ENCODE data around the gene TRIM44.
"Not testable (repeated sequence)": the region's sequence is repeated elsewhere in the genome, so short reads cannot be mapped to it uniquely, and the experiment has no call there.

TRIM44 gene

GRCh38 chr11:35633827-35634423, 28.6 kb upstream of the TRIM44 start:
- no peak for DNase-seq

GRCh38 chr11:35635933-35636332, 26.6 kb upstream of the TRIM44 start:
- no peak for DNase-seq

DNA sequence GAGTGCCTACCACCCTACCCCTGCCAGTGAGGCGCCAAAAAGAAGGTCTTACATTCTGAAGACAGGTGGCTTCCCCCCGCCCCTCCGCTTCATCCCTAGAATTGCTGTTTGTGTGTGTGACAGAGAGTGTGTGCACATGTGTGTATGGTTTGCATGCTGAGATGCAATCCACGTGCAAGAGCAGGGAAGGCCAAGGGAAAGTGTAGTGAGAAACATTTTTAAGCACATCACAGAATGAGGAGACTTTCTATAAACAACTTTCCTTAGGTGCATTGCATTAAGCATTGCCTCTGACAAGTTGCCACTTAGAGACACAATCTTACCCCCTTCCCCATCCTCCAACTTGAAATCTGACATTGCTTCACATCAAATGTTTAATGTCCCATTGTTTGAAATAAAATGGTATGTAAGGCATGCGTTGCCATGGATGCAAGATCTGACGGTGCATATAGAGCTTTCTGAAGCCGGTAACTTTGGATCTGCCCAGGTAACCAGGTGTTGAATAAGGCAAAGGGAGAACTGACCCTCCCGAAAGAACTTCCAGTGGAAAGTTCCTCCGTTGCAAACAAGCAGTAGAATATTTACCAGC, 22.9 kb upstream of the TRIM44 start:
- no peak for DNase-seq

- DNase-seq: no peak
Observed at GRCh38 chr11:35641171-35641897, 21.2 kb upstream of the TRIM44 start.

DNA sequence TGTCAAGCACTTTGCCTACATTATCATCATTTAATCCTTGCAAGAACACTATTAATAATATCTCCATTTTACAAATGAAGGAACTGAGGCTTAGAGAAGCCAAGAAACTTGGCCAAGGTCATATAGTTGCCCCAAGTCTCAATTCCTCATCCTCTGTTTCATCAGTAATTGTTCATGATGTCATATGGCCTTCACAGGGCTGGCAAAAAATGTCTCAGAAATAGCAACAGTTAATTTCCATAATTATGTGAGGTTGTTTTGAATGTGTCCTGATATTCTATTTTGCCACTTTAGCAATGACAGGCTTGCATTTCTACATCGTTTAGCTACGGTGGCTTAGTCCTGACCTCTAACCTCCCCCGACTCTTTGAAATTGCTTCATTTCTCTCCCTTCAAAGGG, 20.6 kb upstream of the TRIM44 start:
- DNase-seq: no peak

DNA sequence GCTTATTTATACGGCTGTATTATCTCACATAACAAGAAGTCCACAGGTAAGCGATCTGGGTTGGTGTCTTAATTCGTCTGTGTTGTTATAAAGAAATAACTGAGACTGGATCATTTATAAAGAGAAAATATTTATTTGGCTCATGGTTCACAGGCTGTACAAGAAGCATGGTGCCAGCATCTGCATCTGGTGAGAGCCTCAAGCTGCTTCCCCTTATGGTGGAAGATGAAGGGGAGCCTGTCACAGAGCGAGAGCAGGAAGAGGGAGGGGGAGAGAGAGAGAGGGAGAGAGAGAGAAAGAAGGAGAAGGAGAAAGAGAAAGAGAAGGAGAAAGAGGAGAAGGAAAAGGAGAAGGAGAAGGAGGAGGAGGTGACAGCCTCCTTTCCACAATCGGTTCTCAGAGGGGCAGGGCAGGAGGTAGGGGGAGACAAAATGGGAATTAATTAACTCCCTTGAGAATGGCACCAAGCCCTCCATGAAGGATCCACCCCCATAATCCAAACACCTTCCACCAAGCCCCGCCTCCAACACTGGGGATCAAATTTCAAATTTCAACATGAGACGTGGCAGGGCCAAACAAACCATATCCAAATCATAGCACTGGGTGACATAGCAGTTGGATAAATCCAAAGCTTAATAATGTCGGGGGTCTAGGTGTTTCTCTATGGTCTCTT, 15.0 kb upstream of the TRIM44 start:
- no peak for DNase-seq

GRCh38 chr11:35650006-35650405, 12.6 kb upstream of the TRIM44 start:
- no peak for DNase-seq

DNA sequence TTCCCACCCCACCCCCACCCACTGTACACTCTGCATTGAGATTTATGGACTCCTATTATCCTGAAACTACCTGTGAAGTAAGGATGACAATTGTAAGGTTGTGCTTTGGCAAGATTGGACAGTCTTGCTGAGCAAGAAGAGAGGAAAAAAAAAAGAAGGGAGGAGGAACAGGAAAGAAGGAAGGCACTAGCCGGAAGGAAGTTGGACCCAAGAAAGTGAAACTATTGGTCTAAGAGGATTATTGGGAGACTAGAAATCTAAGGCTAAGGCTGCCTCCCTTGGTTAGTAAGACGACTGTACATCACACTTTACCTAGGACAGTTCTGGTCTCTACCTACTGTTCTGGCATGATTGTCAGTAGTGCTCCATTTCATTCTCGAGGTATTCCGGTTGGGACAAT, 12.1 kb upstream of the TRIM44 start:
- no peak for DNase-seq

- DNase-seq: no peak
Observed at GRCh38 chr11:35651263-35651662, 11.3 kb upstream of the TRIM44 start.

GRCh38 chr11:35652786-35653185, 9.8 kb upstream of the TRIM44 start:
- DNase-seq: not testable (repeated sequence)

GRCh38 chr11:35654711-35655110, 7.9 kb upstream of the TRIM44 start:
- DNase-seq: no peak

DNA sequence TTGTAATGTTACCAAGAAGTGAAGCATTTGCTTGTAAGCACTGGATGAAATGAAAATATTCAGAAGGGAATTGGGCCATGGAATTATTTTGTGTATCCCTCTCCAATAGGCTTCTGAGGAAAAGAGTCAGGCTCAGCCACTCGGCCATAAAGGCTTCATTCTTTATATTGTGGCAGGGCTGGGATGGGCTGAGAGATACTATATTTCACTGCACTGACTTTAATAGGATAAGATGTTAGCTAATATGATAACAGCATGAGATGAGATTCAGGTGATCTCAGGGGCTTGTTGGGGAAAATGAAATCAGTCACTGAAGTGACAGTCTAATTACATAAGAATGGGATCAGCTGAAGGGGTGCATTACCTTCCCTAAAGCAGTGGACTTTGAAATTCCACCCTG, 7.3 kb upstream of the TRIM44 start:
- no peak for DNase-seq

DNA sequence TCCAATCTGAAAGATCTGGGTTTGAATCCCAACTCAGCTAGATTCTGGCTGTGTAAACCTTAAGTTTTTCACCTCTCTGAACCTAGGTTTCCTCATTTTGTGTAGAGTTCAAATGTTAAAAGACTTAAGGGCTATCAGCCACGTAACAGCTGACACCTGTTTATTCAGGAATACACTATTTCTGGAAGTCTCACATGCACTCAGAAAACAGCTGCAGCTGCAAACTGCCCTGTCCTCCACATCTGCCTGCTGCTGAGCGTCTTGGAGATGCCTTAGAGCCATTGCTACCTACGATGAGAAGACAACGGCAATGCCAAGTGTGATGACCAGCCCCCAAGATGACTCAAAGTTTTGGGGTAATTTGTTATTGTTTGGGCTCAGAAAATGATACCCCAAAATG, 6.7 kb upstream of the TRIM44 start:
- no peak for DNase-seq

DNA sequence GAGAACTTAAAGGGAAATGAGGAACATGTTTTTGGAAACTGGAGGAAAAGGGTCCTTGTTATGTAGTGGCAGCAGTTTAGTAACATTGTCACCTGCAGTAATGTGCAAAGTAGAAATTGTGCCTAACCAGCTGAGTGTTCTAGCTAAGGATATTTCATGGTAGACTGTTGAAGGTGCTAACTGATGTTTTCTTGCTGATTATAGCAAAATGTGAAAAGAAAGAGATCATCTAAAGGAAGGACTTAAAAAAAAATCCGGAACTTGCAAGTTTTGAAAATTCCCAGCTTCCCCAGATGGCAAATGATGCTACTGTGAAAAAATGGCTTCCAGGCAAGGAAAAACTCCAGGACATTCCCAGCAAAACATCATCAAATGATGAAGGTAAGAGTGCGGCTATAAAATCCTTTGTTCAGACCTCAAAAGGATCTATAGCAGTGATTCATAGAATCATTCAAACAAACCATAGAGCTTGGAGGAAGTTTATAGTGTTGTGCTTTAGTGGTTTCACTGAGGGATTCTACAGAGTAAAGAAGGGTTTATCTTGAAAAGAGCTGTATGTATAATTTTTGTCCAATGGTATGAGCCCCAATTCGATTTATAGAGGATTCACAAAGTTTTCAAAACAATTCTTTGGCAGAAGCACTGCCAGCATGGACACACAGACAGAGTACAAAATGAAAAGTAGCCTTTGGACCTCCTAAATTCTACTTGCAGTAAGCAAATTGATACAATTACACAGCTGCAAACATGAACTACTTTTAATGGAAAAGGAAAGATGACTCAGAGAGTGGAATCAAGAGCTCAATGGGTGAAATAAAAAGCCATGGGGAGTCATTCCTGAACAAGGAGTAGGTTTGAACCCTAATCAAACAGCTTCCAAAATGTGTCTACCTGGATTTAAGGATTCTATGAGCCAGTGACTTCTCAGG, 4.3 kb upstream of the TRIM44 start:
- no peak for DNase-seq

DNA sequence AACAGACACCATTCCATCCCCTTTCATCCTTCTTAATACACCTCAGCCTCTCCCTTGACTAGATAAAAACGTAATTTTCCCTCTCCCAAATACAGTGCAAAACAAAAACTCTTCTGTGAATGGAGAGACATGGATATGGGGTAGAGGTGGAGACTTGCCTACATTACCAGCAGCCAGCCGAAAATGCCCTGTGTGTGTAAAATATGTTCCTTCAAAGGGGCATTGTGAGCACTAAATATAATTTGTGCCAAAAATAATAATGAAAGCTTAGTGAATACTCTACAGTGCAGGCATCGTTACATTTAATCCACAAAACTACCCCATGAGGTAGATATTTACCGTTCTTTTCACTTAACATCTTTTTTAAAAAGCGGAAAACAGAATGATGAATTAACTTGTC, 1.0 kb upstream of the TRIM44 start:
- no peak for DNase-seq

DNA sequence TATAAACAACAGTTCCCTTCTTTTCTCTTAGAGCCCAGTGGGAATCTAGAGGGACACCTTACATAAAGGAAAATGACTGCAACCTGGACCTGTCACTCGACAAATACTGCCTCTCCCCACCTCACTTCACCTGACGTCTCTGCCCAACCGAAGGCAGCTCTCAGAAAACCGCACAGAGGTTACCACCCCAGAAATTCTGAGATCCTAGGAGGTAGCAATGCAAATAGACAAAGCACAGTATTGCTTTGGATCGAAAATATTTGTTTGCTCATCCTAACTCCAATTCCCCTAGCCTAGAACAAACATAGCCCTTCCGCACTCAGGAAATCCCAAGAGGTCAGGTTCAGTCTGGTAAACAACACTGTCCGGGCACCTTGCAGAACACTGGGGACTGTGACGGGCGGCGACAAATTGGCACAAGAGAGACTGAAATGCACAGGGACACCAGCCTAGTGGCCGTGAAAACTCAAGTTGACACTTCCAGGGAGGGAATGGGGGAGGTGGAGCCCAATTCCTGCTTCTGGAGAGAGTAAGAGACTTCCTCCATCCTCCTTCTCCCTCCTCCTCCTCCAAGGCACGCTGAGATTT, 420 bp upstream of the TRIM44 start:
- DNase-seq: peak; percentile 14

GRCh38 chr11:35663408-35663702, 780 bp downstream of the TRIM44 start:
- DNase-seq: no peak

DNA sequence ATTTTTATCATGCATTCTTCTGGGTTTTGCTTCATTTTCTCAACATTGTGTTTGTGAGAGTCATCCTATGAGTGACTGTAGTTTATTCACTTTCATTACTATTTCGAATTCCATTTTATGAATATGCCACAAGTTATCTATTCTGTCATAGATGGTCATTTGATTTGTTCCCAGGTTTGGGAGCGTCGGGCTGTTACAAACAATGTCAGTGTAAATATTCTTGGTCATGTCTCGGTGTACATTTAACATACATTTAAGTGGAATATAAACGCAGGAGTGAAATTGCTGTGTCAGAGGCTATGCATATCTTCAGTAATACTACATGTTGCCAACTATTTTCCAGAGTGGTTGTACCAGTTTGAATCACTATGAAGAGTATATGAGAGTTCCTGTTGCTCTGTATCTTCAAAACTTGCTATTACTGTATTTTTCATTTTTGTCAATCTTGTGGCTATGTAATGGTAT, 2.4 kb downstream of the TRIM44 start:
- no peak for DNase-seq

GRCh38 chr11:35667257-35667656, 4.7 kb downstream of the TRIM44 start:
- DNase-seq: no peak

DNA sequence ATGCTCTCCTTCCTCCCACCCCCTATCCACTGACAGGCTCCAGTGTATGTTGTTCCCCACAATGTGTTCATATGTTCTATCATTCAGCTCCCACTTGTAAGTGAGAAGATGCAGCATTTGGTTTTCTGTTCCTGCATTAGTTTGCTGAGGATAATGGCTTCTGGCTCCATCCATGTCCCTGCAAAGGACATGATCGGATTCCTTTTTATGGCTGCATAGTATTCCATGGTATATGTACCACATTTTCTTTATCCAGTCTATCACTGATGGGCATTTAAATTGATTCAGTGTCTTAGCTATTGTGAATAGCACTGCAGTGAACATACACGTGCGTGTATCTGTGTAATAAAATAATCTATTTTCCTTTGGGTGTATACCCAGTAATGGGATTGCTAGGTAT, 5.8 kb downstream of the TRIM44 start:
- DNase-seq: not testable (repeated sequence)

GRCh38 chr11:35671396-35672127, 9.0 kb downstream of the TRIM44 start:
- DNase-seq: no peak

- no peak for DNase-seq
Observed at GRCh38 chr11:35672608-35673007, 10.0 kb downstream of the TRIM44 start.

Measured in effector CD4-positive, alpha-beta T cell (primary cell).